Activated CD8-positive, alpha-beta memory T cell treated with anti-CD3 and anti-CD28 coated beads, Interleukin-2, amount 50 U/mL, for 24 hours (primary cell): ENCODE measurements around the gene DIMT1.

Experiments used
- DNase-seq: peaks from one replicate; pipeline ENCODE4 v3.0.0-alpha.2; 2020; ENCODE audit errors: extremely low read depth

Gene DIMT1

DNA sequence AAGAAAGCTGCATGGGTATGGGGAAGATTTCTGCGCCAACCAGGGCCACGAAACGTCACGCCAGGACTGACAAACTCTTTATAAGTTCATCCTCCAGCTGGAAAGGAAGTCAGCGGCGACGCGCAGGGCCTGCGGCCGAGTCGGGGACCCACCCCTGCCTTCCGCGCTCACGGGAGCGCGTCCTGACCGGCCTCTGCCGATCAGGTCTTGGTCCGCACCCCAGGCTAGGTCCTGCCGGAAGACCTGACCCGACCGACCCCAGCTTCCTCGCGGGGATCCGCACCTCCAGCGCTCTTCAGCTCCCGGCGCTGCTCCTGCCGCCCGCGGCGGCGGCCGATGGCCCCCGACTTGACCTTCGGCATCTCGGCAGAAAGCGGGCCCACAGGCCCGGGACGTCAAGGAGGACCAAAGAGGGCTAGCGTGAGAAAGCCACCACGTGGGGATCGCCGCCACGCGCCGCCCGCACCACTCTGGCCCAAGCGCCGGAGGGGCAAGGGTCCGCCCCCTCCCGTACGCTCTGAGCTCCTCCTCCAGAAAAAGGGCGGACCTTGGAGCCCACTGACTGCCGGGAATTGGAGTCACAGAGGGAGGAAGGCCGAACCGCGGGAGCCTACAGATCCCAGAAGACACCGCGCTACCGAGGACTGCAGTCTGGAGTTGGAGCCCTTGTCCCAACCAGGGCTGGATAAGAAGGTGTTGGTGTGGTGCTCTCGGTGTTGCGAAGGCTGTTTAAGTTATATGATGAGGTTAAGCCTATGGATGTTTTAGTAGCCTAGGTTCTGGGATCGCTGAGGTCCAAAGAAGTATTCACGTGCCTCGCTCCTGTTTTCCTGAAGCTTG lies at the start of gene DIMT1:
Gene DIMT1 (minus strand): TSS at position 495 of the 840 bp plus-strand sequence. CDS start 133 bp downstream, at position 362.
- DNase-seq, result peak; percentile 86

DNA sequence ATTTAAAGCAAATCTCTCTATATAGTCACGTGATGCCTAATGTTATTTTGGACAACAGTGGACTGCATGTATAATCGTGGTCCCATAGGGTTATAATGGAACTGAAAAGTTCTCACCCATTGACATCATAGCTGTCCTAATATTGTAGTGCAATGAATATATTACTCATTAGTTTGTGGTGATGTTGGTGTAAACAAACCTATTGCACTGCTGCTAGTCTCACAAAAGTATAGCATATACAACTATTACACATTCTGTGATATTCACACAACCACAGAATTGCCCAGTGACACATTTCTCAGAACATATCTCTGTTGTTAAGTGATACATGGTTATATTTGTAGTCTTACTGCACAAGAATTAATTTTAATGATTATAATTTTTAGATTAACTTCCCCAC lies 46.6 kb upstream of the DIMT1 start:
- no peak for DNase-seq

GRCh38 chr5:62448528-62448927 lies 44.8 kb upstream of the DIMT1 start:
- no peak for DNase-seq

DNA sequence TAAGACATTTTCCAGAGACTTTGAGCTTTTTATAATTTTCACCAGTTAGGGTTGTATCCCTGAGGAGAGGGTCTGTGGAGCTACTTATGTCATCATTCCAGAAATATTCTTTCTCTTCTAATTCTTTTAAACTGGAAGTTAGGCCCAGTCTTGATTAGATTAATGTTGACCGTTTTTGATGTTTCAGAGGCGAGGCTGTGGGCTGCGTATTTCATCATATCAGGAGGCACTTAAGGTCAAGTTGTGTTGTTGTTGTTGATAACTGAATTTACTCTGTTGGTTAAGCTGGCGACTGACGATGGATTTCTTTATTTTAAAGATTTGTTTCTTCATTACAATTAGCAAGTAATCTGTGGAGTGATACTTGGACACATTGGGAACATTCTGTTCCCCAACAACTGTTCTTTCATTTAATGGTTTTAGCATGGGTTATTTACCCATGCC lies 28.9 kb upstream of the DIMT1 start:
- no peak for DNase-seq

- DNase-seq, result no peak
Measured at GRCh38 chr5:62431735-62432620, 28.3 kb upstream of the DIMT1 start.

GRCh38 chr5:62424763-62425162 lies 21.1 kb upstream of the DIMT1 start:
- no peak for DNase-seq

DNA sequence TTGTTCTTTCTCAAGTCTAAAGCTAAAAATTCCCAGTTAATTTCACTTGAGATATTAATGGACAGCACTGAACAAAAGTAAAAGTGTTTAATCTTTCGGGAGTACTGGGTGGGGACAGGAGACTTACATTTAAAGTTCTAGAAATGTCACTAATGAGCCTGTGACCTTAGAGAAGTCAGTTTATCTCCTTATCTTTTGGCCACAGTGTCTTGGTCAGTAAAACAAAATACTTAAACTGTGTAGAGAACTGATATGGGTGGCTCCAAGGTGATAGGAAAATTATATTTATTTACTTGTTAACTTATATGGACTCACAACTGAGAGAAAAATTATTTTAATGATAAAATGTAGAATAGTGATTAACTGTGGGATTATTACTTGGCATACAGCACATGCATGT lies 17.7 kb upstream of the DIMT1 start:
- DNase-seq, result no peak

DNA sequence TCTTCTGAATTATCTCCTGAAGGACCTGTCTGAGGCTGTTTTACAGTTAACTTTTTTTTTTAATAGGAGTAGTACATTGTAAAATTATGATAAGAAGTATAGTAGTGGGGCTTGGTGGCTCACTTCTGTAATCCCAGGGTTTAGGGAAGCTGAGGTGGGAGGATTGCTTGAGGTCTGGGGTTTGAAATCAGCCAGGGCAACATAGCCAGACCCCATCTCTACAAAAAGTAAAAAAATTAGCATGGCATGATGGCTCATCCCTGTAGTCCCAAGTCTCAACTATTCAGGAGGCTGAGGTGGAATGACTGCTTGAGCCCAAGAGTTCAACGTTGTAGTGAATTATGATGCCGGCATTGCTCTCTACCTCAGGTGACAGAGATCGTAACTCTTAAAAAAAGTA lies 15.9 kb upstream of the DIMT1 start:
- DNase-seq, result no peak

- DNase-seq, result no peak
Measured at GRCh38 chr5:62418462-62419076, 14.9 kb upstream of the DIMT1 start.

GRCh38 chr5:62413711-62414110 lies 10.0 kb upstream of the DIMT1 start:
- no peak for DNase-seq

GRCh38 chr5:62412549-62413329 lies 9.0 kb upstream of the DIMT1 start, which contains the start of gene IPO11:
Gene IPO11, plus strand, starts transcription at chr5:62412763. Its CDS starts 24,517 bp downstream, at chr5:62437280.
- DNase-seq, result peak; percentile 97

GRCh38 chr5:62395210-62395950 lies 8.3 kb downstream of the DIMT1 start:
- no peak for DNase-seq

DNA sequence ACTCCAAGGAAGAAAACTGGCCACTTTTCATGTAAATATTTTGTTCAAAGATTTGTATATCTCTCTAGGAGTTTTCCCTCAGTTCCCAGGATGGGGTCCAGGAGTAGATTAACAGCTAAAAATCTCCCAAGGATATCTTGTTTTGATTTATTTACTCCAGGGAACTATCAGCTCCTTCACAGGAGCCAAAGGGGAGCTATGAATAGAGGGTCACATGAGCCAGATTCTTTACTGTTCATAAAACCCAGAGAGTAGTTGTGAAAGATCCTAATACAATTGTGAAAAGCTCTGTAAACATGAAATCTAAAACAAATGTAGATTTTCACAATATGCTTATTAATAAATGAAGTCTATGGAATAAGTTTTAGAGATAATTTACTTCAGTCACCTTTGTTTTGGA lies 16.9 kb downstream of the DIMT1 start:
- no peak for DNase-seq

- DNase-seq, result no peak
Measured at GRCh38 chr5:62385816-62386400, 17.8 kb downstream of the DIMT1 start.

DNA sequence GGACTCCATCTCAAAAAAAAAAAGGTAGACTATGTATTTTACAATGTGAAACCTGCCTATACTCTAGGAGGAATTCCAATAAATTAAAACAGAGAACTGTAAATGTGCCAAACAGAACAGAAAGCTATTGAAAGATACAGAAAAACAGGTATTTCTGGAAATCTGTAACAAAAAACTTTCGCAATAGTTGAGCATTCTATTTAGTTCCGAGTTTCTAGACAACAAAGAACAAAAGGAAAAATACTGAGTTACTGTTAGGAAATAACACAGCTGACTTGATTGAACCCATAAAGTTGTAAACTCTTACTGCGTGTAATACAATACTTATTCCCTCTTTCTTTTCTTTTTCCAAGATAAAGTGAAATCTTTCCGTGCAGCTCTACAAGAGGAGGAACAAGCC lies 18.6 kb downstream of the DIMT1 start:
- no peak for DNase-seq

- DNase-seq, result no peak
Measured at GRCh38 chr5:62376064-62376463, 27.6 kb downstream of the DIMT1 start.

DNA sequence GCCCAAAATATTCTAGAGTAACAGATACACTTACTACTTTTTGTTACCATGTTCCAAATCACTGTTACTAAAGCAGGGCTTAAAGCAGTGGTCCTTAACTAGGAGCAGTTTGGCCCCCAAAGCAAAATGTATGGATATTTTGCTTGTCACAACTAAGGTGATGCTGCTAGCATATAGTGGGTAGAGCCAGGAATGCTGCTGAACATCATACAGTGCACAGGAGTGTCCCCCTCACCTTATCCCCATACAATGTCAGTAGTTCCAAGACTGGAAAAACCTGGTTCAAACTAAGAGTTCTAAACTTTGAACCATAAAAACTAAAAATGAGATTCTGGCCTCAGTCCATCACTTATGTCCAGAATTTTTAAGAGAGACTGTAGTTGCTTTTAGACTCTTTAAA lies 28.1 kb downstream of the DIMT1 start:
- no peak for DNase-seq

- DNase-seq, result no peak
Measured at GRCh38 chr5:62374090-62374489, 29.6 kb downstream of the DIMT1 start.

- DNase-seq, result no peak
Measured at GRCh38 chr5:62373382-62373781, 30.3 kb downstream of the DIMT1 start.

- DNase-seq, result no peak
Measured at GRCh38 chr5:62372600-62372999, 31.1 kb downstream of the DIMT1 start.
